Thymus (tissue), 14 donors: ENCODE measurements around the gene DEFB113. TPM values are rescaled to one million over a fixed set of nuclear protein-coding genes. Genes with fewer than 3 reads are reported as not detected.

Source experiments
- DNase-seq, 9 donors: peaks; one replicate each; pipeline ENCODE4 v3.0.0-alpha.2; 2013; ENCODE audit warnings: low spot score in 9 of 9, low read depth in 6 of 9, missing footprints in 1 of 9
- H3K27ac ChIP-seq, 2 donors: one replicate each; pipeline ENCODE4 v1.5.1; 2013; ENCODE audit warnings: control low read depth in 1 of 2, low read depth in 1 of 2, low read length in 1 of 2, mild to moderate bottlenecking in 1 of 2, moderate library complexity in 1 of 2
- H3K27me3 ChIP-seq, 2 donors: one replicate each; pipeline ENCODE4 v1.5.1; 2013; ENCODE audit warnings: low read length in 1 of 2; ENCODE audit not compliant: control insufficient read depth in 2 of 2, insufficient read depth in 1 of 2
- H3K36me3 ChIP-seq, 2 donors: one replicate each; pipeline ENCODE4 v1.5.1; 2013; ENCODE audit warnings: low read length in 1 of 2, mild to moderate bottlenecking in 1 of 2, moderate library complexity in 1 of 2; ENCODE audit not compliant: control insufficient read depth in 2 of 2, insufficient read depth in 2 of 2
- H3K4me1 ChIP-seq, 2 donors: one replicate each; pipeline ENCODE4 v1.5.1; 2013; ENCODE audit warnings: low read length in 2 of 2; ENCODE audit not compliant: control insufficient read depth in 2 of 2, insufficient read depth in 2 of 2
- H3K4me3 ChIP-seq, 2 donors: one replicate each; pipeline ENCODE4 v1.5.1; 2013; ENCODE audit warnings: low read length in 2 of 2, control low read depth in 1 of 2, mild to moderate bottlenecking in 1 of 2
- H3K9me3 ChIP-seq, 2 donors: one replicate each; pipeline ENCODE4 v1.5.1; 2013; ENCODE audit warnings: low read length in 1 of 2, mild to moderate bottlenecking in 1 of 2; ENCODE audit not compliant: control insufficient read depth in 2 of 2, insufficient read depth in 1 of 2
- WGBS: extraction: QIAGEN DNeasy Blood & Tissue Kit; methylation state at CpG from one replicate; pipeline ENCODE4 v1.1.7; 2013; 5-methylcytosine and 5-hydroxymethylcytosine counted together
- long read RNA-seq, 10 donors: transcript quantifications; one replicate each; lab custom pipeline, GENCODE V29; 2026
- polyA plus RNA-seq: library from polyadenylated mRNA; stranded (reverse); fragments of 200-250 nt; gene quantifications from one replicate; pipeline ENCODE4 v1.2.3, GENCODE V29; 2013
- total RNA-seq: library from RNA; stranded (reverse); fragments of 120-200 nt; gene quantifications from one replicate; pipeline ENCODE4 v1.2.4, GENCODE V29; 2013
- donor health status: healthy.

Gene DEFB113, protein sequence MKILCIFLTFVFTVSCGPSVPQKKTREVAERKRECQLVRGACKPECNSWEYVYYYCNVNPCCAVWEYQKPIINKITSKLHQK
- total RNA-seq (not detected), polyA plus RNA-seq (not detected)
- long read RNA-seq, donor 1 = 0 reads
- long read RNA-seq, donor 2 = 0 reads
- long read RNA-seq, donor 3 = 0 reads
- long read RNA-seq, donor 4 = 0 reads
- long read RNA-seq, donor 5 = 0 reads
- long read RNA-seq, donor 6 = 0 reads
- long read RNA-seq, donor 7 = 0 reads
- long read RNA-seq, donor 8 = 0 reads
- long read RNA-seq, donor 9 = 0 reads
- long read RNA-seq, donor 10 = 0 reads

DNA sequence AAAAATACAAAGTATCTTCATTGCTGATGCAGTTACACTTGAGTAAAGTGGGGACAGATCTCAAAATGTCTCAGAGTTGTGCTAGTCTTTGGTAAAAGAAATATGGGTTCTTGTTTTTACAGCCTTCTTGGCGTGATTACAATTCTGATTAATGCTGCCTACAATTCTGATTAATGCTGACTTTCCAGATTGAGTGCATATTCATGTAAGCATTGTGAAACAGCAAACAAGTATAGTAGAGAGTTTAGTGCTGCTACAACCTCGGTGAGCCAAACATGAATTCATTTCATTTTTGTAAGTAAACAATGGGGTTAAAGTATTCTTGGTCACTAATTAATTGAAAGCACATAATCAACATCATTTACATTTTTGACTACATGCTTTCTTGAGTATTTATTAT, at the start of gene DEFB113:
Gene DEFB113 (minus strand): TSS at position 21 of the 400 bp plus-strand sequence. CDS start 0 bp downstream, at position 21.
- Histone ChIP-seq H3K4me1 (no peaks in the 10 kb centered on the region), H3K4me3 (no peak within 1 kb of the TSS), H3K36me3 (no peaks in the 10 kb centered on the region), H3K9me3 (no peaks in the 10 kb centered on the region), H3K27ac (no peak within 1 kb of the TSS), H3K27me3 (no peaks in the 10 kb centered on the region)
- 87% methylated on average over 2 of the region's 2 CpGs for WGBS
- no peak for DNase-seq

DNA sequence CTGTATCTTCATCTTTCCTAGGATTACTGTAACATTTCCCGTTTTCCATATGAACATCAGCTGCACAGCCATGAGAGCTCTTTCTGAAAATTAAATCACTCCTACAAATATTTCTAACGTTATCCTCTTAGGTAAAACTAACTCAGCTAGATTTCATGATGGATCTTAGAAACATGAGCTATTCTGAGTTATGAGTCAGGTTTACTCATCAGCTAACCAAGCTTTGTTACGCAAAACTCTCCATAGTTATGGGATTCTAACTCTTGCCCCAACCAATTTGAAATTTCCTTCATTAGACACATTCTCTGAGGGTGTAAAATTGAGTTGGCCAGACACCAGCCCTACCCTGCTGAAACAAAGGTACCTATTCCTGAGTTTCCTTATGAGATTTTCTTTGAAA, 38.4 kb upstream of the DEFB113 start:
- H3K36me3 ChIP-seq = no peaks in the 10 kb centered on the region

GRCh38 chr6:50003139-50003538, 33.7 kb upstream of the DEFB113 start:
- Histone ChIP-seq H3K36me3 (no peaks in the 10 kb centered on the region), H3K9me3 (no peaks in the 10 kb centered on the region), H3K4me1 (no peaks in the 10 kb centered on the region), H3K27me3 (no peaks in the 10 kb centered on the region), H3K27ac (no peak overlapping the region), H3K4me3 (no peak overlapping the region)
- 79% methylated on average over 3 of the region's 3 CpGs for WGBS
- DNase-seq = no peak

More for the DNA sequence above, 38.4 kb upstream of the DEFB113 start:
- Histone ChIP-seq H3K9me3 (no peaks in the 10 kb centered on the region), H3K4me3 (no peak overlapping the region), H3K27me3 (no peaks in the 10 kb centered on the region), H3K27ac (no peak overlapping the region), H3K4me1 (no peaks in the 10 kb centered on the region)
- 92% methylated on average over 3 of the region's 3 CpGs for WGBS
- no peak for DNase-seq

GRCh38 chr6:49995278-49995677, 25.9 kb upstream of the DEFB113 start:
- Histone ChIP-seq H3K27me3 (no peaks in the 10 kb centered on the region), H3K4me3 (no peak overlapping the region), H3K27ac (no peak overlapping the region), H3K36me3 (no peaks in the 10 kb centered on the region), H3K4me1 (no peaks in the 10 kb centered on the region), H3K9me3 (no peaks in the 10 kb centered on the region)
- no peak for DNase-seq

GRCh38 chr6:49988900-49989299, 19.5 kb upstream of the DEFB113 start:
- H3K4me3 ChIP-seq = no peak overlapping the region
- H3K36me3 ChIP-seq = no peaks in the 10 kb centered on the region
- H3K27me3 ChIP-seq = no peaks in the 10 kb centered on the region
- H3K4me1 ChIP-seq = no peaks in the 10 kb centered on the region
- WGBS = 81% methylated on average over 2 of the region's 2 CpGs
- no peak overlapping the region for H3K27ac ChIP-seq
- DNase-seq = no peak
- H3K9me3 ChIP-seq = no peaks in the 10 kb centered on the region

GRCh38 chr6:49987749-49988148, 18.3 kb upstream of the DEFB113 start:
- no peaks in the 10 kb centered on the region for H3K27me3 ChIP-seq
- no peak overlapping the region for H3K4me3 ChIP-seq
- WGBS = 97% methylated on average over 2 of the region's 2 CpGs
- no peaks in the 10 kb centered on the region for H3K36me3 ChIP-seq
- H3K9me3 ChIP-seq = no peaks in the 10 kb centered on the region
- no peak overlapping the region for H3K27ac ChIP-seq
- no peaks in the 10 kb centered on the region for H3K4me1 ChIP-seq
- no peak for DNase-seq

- 90% methylated on average over 1 of the region's 1 CpG for WGBS
- no peak for DNase-seq
Measured at GRCh38 chr6:49986551-49986950, 17.1 kb upstream of the DEFB113 start.

DNA sequence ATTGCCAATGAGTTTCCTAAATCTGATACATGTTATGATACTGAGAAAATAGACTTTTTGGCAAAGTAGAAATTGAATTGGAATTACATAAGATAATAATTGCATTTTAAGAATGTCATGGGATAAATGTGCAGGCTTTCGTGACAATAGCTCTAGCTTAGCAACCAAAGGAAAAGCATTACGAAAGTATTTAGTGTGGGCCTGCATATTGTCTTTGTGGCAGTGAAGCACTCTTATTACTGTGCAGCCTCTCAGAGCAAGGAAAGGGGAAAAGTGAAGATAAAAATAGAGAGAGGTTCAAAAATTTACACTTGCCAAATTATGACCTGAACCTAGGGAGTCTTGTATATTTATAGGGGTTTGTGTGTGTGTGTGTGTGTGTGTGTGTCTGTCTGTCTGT, 12.6 kb upstream of the DEFB113 start:
- no peaks in the 10 kb centered on the region for H3K36me3 ChIP-seq
- no peak for DNase-seq
- H3K4me3 ChIP-seq = no peak overlapping the region
- WGBS = 92% methylated on average over 2 of the region's 2 CpGs
- H3K27ac ChIP-seq = no peak overlapping the region
- no peaks in the 10 kb centered on the region for H3K9me3 ChIP-seq
- no peaks in the 10 kb centered on the region for H3K4me1 ChIP-seq
- H3K27me3 ChIP-seq = no peaks in the 10 kb centered on the region

More at GRCh38 chr6:49986551-49986950, 17.1 kb upstream of the DEFB113 start:
- Histone ChIP-seq H3K36me3 (no peaks in the 10 kb centered on the region), H3K27me3 (no peaks in the 10 kb centered on the region), H3K4me3 (no peak overlapping the region), H3K9me3 (no peaks in the 10 kb centered on the region), H3K27ac (no peak overlapping the region), H3K4me1 (no peaks in the 10 kb centered on the region)

- H3K27ac ChIP-seq = no peak overlapping the region
- no peaks in the 10 kb centered on the region for H3K27me3 ChIP-seq
- H3K36me3 ChIP-seq = no peaks in the 10 kb centered on the region
- no peak overlapping the region for H3K4me3 ChIP-seq
- 92% methylated on average over 1 of the region's 1 CpG for WGBS
- H3K4me1 ChIP-seq = no peaks in the 10 kb centered on the region
- DNase-seq = no peak
- no peaks in the 10 kb centered on the region for H3K9me3 ChIP-seq
Measured at GRCh38 chr6:49980898-49981297, 11.5 kb upstream of the DEFB113 start.
